ENCODE measurements around the gene FARP1. TPM values are rescaled to one million over a fixed set of nuclear protein-coding genes. Genes with fewer than 3 reads are reported as not detected.

FARP1 gene
- total RNA-seq, 1 donor, result 125 TPM

DNA sequence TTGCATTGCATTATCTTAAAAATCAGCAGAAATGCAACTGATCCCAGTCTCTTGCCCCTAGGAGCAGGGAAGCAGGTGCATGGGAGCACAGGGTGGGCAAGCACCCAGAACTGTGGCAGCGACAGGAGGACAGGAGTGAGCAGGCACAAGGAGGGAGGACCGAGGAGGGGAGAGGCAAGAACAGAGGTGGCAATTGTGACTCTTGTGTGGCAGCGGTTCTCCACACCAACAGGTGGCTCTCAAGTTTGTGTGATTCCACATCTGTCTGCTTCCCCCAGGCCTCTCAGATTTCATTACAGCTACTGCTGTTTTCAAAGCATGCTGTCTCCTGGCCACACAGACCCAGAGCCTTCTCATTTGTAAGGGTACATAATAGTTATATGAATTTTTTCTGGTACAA, 325.5 kb downstream of the FARP1 start:
- no peak overlapping the region for H3K4me3 ChIP-seq (ENCODE audit: low read depth, low read length)
- DNase-seq (ENCODE audit: low read depth), result no peak
- peak; percentile 2 for TF ChIP-seq CTCF (IDR thresholded peaks at IDR 0.05; ENCODE audit: insufficient read depth, low read depth, low read length)

DNA sequence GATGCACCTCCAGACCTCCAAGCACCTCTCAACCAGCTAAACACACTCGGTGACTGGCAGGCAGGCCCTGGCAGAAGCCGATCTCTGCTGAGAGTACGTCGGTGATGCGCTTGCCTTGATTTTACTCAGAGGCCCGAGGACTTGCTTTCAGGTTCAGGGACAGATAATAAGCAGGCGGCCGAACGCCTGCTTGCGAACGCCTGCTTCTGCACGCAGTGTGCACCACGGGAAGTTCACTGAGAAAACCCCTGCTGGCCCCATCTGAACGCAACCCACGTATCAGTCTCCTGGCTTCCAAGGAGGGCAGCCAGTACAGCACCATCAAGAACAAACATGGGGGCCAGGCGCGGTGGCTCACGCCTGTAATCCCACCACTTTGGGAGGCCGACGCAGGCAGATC, 326.0 kb downstream of the FARP1 start:
- H3K4me3 ChIP-seq (ENCODE audit: low read depth, low read length), result no peak overlapping the region
- no peak for DNase-seq (ENCODE audit: low read depth)
- no peak for TF ChIP-seq CTCF (IDR thresholded peaks at IDR 0.05; ENCODE audit: insufficient read depth, low read depth, low read length)

- H3K4me3 ChIP-seq (ENCODE audit: low read depth, low read length), result no peak overlapping the region
- no peak for TF ChIP-seq CTCF (IDR thresholded peaks at IDR 0.05; ENCODE audit: insufficient read depth, low read depth, low read length)
- no peak for DNase-seq (ENCODE audit: low read depth)
Observed at GRCh38 chr13:98470920-98471319, 328.0 kb downstream of the FARP1 start.

DNA sequence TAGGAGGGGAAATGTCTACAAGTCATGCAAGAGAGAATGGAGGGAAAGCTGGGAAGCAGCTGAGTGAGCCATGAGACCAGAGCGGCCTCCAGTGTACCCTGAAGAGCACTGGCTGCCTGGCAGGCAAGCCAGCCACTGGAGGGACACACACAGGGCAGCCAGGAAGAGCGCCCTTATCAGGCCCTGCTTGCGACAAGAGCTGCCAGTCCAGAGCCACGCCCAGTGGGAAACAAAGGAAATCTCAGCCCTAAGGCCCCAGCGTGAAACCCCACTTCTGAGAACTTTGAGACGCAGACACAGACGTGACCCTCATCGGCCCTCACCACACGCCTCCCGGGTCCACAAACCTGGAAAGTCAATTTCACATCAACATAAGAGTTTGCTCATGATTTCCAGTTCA, 329.0 kb downstream of the FARP1 start:
- H3K4me3 ChIP-seq (ENCODE audit: low read depth, low read length), result no peak overlapping the region
- DNase-seq (ENCODE audit: low read depth), result no peak
- no peak for TF ChIP-seq CTCF (IDR thresholded peaks at IDR 0.05; ENCODE audit: insufficient read depth, low read depth, low read length)

- no peak overlapping the region for H3K4me3 ChIP-seq (ENCODE audit: low read depth, low read length)
- DNase-seq (ENCODE audit: low read depth), result no peak
- no peak for TF ChIP-seq CTCF (IDR thresholded peaks at IDR 0.05; ENCODE audit: insufficient read depth, low read depth, low read length)
Observed at GRCh38 chr13:98473135-98473787, 330.4 kb downstream of the FARP1 start.

GRCh38 chr13:98473788-98474144, 330.9 kb downstream of the FARP1 start:
- no peak for TF ChIP-seq CTCF (IDR thresholded peaks at IDR 0.05; ENCODE audit: insufficient read depth, low read depth, low read length)
- DNase-seq (ENCODE audit: low read depth), result no peak
- H3K4me3 ChIP-seq (ENCODE audit: low read depth, low read length), result no peak overlapping the region

GRCh38 chr13:98474292-98474691, 331.4 kb downstream of the FARP1 start:
- DNase-seq (ENCODE audit: low read depth), result no peak
- TF ChIP-seq CTCF (IDR thresholded peaks at IDR 0.05; ENCODE audit: insufficient read depth, low read depth, low read length), result no peak
- H3K4me3 ChIP-seq (ENCODE audit: low read depth, low read length), result no peak overlapping the region
